Coronary artery (tissue), 2 donors: ENCODE measurements around the gene NBEA.
A peak's percentile ranks its signal among the peaks of the same experiment; 100 is the strongest.

Experiments used
- DNase-seq: peaks from one replicate; pipeline ENCODE4 v3.0.0-alpha.2; 2017; ENCODE audit warnings: low spot score
- H3K27ac ChIP-seq, 2 donors: fragments of 200-600 bp; sonication (generic); one replicate each; pipeline ENCODE4 v1.5.1; 2016 to 2019
- H3K4me3 ChIP-seq: fragments of 200-600 bp; sonication (generic); 2 replicates; pipeline ENCODE4 v1.5.1; 2016; ENCODE audit warnings: mild to moderate bottlenecking, moderate library complexity
- TF ChIP-seq, protein P1 (sequence below): fragments of 200-600 bp; sonication (generic); IDR thresholded peaks from one replicate; pipeline ENCODE4 v1.5.1; 2019; ENCODE audit warnings: antibody characterized with exemption

The NBEA gene

DNA sequence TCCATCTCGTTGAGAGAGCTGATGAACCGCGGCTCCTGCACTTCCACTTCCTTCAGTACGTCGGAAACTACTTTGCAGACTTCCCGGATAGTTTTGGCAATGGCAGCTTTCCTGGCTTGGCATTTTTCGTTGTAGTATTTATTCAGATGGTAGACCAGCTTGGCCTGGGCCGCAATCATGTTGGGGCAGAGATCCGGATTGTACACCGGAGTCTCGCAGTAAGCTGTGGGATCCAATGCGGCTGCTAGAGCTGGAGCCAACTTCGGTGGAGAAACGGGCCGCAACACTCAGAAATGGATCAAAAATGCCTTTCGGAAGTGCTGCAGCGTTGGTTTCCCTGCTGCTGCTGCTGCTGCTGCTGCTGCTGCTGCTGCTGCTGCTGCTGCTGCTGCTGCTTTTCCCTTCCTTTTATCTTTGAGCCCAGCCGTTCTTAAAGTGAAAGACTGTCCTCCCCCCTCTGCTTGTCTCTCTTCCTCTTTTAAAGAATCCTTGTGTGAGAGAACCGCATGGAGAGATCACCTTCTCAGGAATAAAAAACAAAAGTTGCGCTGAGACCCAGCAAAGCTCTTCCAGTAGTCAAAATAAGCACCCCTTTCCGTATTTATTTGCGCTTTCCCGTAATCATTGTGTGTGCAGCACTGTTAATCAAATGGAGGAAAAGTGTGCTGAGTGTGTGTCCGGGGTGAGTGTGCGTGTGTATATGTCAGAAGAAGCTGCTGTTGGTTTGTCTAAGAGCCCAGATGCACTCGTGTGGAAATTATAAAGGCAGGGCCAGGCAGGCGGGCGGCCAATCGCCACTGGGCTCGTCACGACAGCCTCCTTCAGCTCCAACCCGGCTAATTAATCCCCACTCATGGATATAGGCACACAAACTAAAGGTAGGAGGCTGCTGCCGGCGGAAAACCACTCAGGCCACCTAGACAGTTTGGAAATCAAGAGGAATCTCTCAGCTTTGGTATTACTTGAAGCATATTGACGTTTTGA lies 534.2 kb downstream of the NBEA start, which contains the start of gene MAB21L1:
Gene MAB21L1 (minus strand): TSS at position 730 of the 984 bp plus-strand sequence. CDS start 551 bp downstream, at position 179.
- no peak for DNase-seq
- H3K27ac ChIP-seq, result peak within 1 kb of the TSS in 1 of 2 donors; percentile 52
- H3K4me3 ChIP-seq, result peak within 1 kb of the TSS; percentile 74
- TF ChIP-seq, protein P1, sequence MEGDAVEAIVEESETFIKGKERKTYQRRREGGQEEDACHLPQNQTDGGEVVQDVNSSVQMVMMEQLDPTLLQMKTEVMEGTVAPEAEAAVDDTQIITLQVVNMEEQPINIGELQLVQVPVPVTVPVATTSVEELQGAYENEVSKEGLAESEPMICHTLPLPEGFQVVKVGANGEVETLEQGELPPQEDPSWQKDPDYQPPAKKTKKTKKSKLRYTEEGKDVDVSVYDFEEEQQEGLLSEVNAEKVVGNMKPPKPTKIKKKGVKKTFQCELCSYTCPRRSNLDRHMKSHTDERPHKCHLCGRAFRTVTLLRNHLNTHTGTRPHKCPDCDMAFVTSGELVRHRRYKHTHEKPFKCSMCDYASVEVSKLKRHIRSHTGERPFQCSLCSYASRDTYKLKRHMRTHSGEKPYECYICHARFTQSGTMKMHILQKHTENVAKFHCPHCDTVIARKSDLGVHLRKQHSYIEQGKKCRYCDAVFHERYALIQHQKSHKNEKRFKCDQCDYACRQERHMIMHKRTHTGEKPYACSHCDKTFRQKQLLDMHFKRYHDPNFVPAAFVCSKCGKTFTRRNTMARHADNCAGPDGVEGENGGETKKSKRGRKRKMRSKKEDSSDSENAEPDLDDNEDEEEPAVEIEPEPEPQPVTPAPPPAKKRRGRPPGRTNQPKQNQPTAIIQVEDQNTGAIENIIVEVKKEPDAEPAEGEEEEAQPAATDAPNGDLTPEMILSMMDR, result no peak

DNA sequence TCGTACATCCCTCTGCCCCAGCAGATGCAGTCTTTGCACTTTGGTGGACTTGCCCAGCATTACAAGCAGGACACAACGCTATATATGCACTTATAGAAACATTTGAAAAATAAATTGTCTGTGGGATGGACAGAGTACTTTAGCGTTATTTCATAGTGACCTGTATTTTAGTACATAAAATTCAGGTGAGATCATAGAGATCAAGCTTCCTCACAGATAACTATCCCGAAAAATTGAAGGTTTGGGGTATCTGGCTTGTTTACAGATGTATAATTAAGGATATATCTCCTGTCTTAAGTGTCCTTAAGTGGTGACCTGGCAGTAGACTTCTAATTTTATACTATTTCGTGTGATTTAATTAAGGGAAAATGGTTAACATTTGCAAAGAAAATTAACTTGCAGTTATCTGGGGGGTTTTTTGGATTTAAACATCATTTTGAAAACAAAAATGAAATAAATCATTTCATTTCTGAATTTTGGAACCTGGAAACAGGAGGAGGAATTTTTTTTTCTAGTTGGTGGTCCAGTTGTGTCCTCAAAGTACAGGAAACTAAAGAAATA lies 535.4 kb downstream of the NBEA start:
- Histone ChIP-seq H3K27ac (no peak overlapping the region), H3K4me3 (no peak overlapping the region)
- TF ChIP-seq, protein P1, result no peak
- no peak for DNase-seq

DNA sequence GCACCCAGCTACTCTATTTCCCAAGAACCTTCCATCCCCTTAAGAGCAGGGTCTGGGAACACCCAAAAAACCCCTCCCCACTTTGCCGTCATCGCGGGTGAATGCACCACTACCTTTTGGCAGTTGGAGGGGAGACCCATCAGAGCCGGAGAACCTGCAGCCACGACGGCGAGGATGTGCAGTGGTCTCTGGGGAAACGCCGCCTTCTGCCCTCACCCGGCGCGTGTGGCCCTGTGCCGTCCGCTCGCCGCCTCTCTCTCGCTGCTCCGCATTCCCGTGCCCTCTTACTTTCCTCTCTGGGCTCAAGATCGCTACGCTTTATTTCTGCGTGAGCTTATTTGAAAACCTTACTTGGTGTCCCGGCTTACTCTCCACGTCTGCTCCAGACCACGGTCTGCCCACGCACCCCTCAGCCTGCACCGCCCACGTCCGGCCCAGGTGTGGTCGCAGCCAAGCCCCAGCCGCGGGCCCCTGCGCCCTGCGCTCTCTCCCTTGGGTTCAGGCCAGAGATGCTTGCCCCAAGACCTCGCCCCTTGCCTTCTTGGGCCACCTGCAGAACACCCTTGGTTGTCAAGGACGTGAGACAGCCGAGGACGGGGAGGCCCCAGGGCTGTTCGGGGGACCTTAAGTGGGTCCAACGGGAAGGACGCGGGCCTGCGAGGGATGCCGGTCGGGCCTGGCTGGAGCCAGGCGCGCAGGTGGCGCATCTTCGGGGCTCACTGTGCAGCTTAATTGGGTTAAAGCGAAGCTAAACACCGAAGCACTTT lies 536.4 kb downstream of the NBEA start:
- Histone ChIP-seq H3K27ac (no peak overlapping the region), H3K4me3 (peak overlapping the region; percentile 25)
- no peak for DNase-seq
- TF ChIP-seq, protein P1, result no peak

DNA sequence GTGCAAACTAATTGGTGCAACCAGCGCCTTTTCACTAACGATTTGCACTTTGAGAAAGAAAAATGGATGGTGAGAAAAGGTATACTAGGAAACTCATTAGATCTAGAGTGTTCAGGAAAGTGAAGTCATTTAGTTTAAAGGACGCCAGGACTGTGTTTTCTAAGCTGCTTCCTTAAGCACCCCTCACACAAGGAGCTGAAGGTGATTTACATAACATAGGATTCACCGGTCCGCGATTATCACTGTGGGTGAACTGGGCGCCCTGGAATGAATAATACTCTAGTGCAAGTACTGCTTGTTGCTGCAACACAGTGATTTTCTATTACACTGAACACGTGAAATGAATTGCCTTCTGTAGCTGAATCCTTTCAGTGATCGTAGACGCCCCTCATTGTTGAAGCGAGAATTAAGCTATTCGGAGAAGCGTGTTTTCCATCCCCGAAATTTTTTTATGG lies 537.0 kb downstream of the NBEA start:
- no peak overlapping the region for H3K27ac ChIP-seq
- TF ChIP-seq, protein P1, result no peak
- H3K4me3 ChIP-seq, result peak overlapping the region; percentile 25
- no peak for DNase-seq

DNA sequence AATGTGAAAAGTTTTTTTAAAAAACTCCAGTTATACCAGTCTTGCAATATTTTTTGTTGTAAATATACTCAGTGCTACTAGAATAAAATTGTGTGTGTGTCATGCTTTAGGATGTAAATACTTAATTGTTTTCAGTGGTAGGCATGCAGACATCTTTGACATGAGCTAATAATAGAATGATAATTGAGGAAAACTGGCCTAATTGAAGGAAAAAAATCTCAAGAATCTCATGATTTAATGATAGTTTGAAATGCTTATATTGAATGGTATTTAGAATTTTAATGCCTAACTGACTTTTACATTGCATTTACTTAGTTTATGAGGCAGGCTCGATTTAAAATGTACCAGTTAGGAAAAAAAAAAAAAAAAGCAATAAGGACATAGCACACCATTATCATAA lies 537.6 kb downstream of the NBEA start:
- TF ChIP-seq, protein P1, result no peak
- Histone ChIP-seq H3K27ac (no peak overlapping the region), H3K4me3 (no peak overlapping the region)
- no peak for DNase-seq

DNA sequence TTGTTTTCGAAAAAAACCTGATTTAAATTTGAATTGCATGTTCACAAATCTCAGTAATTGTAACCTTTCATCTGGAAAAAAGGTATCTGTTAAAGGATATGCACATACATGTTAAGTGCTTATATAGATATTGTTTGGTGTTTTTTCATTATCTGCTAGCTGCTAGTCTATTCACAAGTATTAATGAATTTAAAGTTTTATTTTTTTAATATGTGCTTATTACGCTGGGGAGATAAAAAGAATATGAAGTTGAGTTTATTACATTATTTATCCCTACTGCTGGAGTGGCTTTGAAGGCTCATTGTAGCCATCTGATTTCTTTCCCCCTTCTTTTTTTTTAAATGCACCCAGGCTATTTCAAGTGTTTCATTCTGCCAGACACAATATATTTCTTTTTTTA lies 538.3 kb downstream of the NBEA start:
- H3K4me3 ChIP-seq, result no peak overlapping the region
- DNase-seq, result no peak
- TF ChIP-seq, protein P1, result no peak
- no peak overlapping the region for H3K27ac ChIP-seq
